Measurements from ENCODE around the gene CD200.

DNA sequence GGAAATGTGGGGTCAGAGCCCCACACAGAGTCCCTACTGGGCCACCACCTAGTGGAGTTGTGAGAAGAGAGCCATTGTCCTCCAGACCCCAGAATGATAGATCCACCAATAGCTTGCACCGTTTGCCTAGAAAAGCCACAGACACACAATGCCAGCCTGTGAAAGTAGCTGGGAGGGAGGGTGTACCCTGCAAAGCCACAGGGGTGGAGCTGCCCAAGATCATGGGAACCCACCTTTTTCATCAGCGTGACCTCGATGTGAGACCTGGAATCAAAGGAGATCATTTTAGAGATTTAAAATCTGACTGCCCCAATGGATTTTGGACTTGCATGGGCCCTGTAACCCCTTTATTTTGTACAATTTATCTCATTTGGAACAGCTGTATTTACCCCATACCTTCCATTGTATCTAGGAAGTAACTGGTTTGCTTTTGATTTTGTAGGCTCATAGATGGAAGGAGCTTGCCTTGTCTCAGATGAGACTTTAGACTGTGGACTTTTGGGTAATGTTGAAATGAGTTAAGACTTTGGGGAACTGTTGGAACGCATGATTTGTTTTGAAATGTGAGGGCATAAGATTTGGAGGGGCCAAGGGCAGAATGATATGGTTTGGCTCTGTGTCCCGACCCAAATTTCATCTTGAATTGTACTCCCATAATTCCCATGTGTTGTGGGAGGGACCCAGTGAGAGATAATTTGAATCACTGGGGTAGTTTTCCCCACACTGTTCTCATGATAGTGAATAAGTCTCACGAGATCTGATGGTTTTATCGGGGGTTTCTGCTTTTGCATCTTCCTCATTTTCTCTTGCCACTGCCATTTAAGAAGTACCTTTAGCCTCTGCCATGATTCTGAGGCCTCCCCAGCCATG lies 49.0 kb downstream of the CD200 start:
- TF ChIP-seq EZH2 (IDR thresholded peaks at IDR 0.05; ENCODE audit: borderline replicate concordance, control insufficient read depth, low read depth, low read length) (no peak), CHD1 (IDR thresholded peaks at IDR 0.05; ENCODE audit: low read depth, low read length) (no peak), CHD2 (IDR thresholded peaks at IDR 0.05; ENCODE audit: borderline replicate concordance, low read depth, low read length) (no peak), TBL1XR1 (IDR thresholded peaks at IDR 0.05; ENCODE audit: low read depth, low read length) (no peak), POLR2AphosphoS2 (IDR thresholded peaks at IDR 0.05; ENCODE audit: low read depth, low read length) (no peak), EP300 (IDR thresholded peaks at IDR 0.05; ENCODE audit: borderline replicate concordance in 1 of 2, control insufficient read depth in 1 of 2, low read depth in 2 of 2, low read length in 2 of 2) (no peak), TCF3 (IDR thresholded peaks at IDR 0.05; ENCODE audit: borderline replicate concordance, insufficient read depth, low read depth, low read length) (no peak), POLR2A (IDR thresholded peaks at IDR 0.05; ENCODE audit: low read depth, low read length) (no peak), MXI1 (IDR thresholded peaks at IDR 0.05; ENCODE audit: low read depth, low read length) (no peak)
- TF ChIP-seq, protein P1, sequence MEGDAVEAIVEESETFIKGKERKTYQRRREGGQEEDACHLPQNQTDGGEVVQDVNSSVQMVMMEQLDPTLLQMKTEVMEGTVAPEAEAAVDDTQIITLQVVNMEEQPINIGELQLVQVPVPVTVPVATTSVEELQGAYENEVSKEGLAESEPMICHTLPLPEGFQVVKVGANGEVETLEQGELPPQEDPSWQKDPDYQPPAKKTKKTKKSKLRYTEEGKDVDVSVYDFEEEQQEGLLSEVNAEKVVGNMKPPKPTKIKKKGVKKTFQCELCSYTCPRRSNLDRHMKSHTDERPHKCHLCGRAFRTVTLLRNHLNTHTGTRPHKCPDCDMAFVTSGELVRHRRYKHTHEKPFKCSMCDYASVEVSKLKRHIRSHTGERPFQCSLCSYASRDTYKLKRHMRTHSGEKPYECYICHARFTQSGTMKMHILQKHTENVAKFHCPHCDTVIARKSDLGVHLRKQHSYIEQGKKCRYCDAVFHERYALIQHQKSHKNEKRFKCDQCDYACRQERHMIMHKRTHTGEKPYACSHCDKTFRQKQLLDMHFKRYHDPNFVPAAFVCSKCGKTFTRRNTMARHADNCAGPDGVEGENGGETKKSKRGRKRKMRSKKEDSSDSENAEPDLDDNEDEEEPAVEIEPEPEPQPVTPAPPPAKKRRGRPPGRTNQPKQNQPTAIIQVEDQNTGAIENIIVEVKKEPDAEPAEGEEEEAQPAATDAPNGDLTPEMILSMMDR (IDR thresholded peaks at IDR 0.05 in 2 of 3, conservative IDR thresholded peaks at IDR 0.05 in 1 of 3; ENCODE audit: control insufficient read depth in 2 of 3, extremely low read depth in 1 of 3, insufficient read depth in 1 of 3, low read depth in 3 of 3, low read length in 3 of 3): no peak
- TF ChIP-seq, protein P2, sequence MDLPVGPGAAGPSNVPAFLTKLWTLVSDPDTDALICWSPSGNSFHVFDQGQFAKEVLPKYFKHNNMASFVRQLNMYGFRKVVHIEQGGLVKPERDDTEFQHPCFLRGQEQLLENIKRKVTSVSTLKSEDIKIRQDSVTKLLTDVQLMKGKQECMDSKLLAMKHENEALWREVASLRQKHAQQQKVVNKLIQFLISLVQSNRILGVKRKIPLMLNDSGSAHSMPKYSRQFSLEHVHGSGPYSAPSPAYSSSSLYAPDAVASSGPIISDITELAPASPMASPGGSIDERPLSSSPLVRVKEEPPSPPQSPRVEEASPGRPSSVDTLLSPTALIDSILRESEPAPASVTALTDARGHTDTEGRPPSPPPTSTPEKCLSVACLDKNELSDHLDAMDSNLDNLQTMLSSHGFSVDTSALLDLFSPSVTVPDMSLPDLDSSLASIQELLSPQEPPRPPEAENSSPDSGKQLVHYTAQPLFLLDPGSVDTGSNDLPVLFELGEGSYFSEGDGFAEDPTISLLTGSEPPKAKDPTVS (IDR thresholded peaks at IDR 0.05; ENCODE audit: low read depth, low read length): no peak

Data from GM12878 (cell line).